WERI-Rb-1 (cell line): ENCODE results near the gene PPP6C.

ENCODE experiments used
- DNase-seq: peaks from one replicate; pipeline ENCODE4 v3.0.0-alpha.2; 2020
- H3K27ac ChIP-seq: fragments of 250-450 bp; sonication (Bioruptor Pico); 2 replicates; pipeline ENCODE4 v1.5.1; 2020; ENCODE audit warnings: mild to moderate bottlenecking, moderate library complexity
- H3K27me3 ChIP-seq: fragments of 250-450 bp; sonication (Bioruptor Pico); 2 replicates; pipeline ENCODE4 v1.5.1; 2021; ENCODE audit warnings: mild to moderate bottlenecking, low read depth, moderate library complexity; ENCODE audit not compliant: insufficient read depth, severe bottlenecking
- H3K36me3 ChIP-seq: fragments of 250-450 bp; sonication (Bioruptor Pico); 2 replicates; pipeline ENCODE4 v1.5.1; 2020; ENCODE audit warnings: mild to moderate bottlenecking, moderate library complexity
- H3K4me3 ChIP-seq: 2 replicates; pipeline ENCODE4 v1.5.1; 2011; ENCODE audit warnings: low read depth, mild to moderate bottlenecking, control low read depth, low read length
- H3K9me3 ChIP-seq: fragments of 250-450 bp; sonication (Bioruptor Pico); 2 replicates; pipeline ENCODE4 v1.5.1; 2021; ENCODE audit warnings: mild to moderate bottlenecking, moderate library complexity; ENCODE audit not compliant: severe bottlenecking
- CTCF ChIP-seq: IDR thresholded peaks from 2 replicates; pipeline ENCODE4 v1.5.1; 2011; ENCODE audit warnings: low read depth, mild to moderate bottlenecking, control low read depth, inconsistent platforms, low read length

Gene PPP6C

DNA sequence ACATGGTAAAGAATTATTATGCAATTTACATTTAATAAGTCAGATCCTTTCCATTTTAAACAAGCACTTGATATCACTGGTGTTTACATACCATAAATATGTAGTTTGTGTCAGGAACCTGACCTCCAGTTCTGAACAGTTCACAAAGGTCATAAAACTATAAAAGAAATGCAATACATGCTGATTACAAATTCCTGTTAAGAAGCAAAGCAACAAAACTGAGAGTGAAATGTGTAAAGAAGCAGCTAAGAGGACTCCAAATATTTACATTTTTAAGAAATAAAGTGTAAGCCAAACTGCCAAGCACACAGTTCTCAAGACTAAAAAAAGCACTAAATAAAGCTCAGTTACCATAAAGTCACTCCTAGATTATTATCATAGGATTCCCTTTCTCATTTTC lies 28.9 kb downstream of the PPP6C start:
- no peak overlapping the region for H3K4me3 ChIP-seq
- peaks cover 38% of the 10 kb centered on the region for H3K36me3 ChIP-seq
- H3K27me3 ChIP-seq: no peaks in the 10 kb centered on the region
- no peak for DNase-seq
- no peak overlapping the region for H3K27ac ChIP-seq
- no peaks in the 10 kb centered on the region for H3K9me3 ChIP-seq
- no peak for TF ChIP-seq CTCF

DNA sequence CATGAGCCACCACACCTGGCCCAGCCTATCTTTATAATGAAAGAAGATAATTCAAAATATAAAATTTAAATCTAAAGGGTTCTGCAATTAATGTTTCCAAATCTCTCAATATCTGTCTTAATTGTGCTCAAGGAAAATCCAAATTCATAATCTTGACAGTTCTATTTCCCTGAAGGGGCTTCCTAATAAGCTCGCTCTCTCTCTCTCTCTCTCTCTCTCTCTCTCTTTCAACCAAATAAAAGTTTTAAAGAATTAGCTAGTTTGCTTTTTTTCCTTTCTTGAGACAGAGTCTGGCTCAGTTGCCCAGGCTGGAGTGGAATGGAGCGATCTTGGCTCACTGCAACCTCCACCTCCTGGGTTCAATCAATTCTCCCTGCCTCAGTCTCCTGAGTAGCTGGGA lies 33.1 kb downstream of the PPP6C start:
- H3K36me3 ChIP-seq: peaks cover 47% of the 10 kb centered on the region

DNA sequence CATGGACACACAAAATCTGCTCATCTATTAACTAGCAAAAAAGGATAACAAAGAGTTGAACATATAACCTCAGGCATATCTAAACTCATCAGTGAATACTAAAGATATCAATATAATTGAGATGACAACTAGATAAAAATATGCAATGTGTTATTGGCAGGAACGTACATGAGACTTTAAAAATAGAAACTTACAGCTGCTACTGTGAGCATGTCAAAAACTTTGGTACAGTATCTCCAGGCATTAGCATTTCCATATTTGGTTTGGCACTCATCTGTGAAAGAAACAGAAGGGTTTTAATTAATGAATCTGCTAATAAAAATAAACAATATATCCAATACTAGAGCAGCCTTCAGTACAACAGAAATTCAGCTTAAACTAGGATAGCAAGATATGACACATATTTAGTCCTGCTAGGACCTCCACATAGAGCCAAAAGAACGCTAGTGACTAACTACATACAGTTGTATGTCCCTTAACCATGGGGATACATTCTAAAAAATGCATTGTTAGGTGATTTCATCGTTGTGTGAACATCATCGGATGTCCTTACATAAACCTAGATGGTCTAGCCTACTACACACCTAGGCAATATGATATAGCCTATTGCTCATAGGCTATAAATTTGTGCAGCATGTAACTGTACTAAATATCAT lies 35.8 kb downstream of the PPP6C start:
- no peak for TF ChIP-seq CTCF
- H3K36me3 ChIP-seq: peaks cover 52% of the 10 kb centered on the region

More for the DNA sequence above, 33.1 kb downstream of the PPP6C start:
- DNase-seq: no peak
- Histone ChIP-seq H3K27ac (no peak overlapping the region), H3K27me3 (no peaks in the 10 kb centered on the region), H3K4me3 (no peak overlapping the region), H3K9me3 (no peaks in the 10 kb centered on the region)
- no peak for TF ChIP-seq CTCF

DNA sequence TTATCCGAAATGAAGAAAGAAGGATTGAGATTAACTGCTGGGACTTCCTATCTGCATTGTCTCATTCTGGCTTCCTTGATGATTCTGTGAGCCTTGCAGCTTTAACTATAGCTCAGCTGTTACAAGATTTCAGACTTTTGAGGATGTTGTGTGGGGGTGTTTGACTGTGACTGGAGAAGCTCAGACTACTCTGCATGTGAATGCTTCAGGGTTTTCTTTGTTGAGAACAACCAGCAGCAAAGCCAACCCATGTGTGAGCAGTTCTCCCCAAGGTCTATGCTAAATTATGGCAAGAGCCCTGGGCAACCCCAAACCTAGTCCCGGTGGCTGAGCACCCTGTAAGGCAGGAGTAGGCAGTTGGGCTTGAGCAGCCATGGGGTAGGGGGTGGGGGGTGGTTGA lies 37.9 kb downstream of the PPP6C start:
- Histone ChIP-seq H3K27ac (no peak overlapping the region), H3K4me3 (no peak overlapping the region), H3K27me3 (no peaks in the 10 kb centered on the region), H3K9me3 (no peaks in the 10 kb centered on the region), H3K36me3 (peaks cover 46% of the 10 kb centered on the region)
- no peak for DNase-seq
- no peak for TF ChIP-seq CTCF

More for the DNA sequence above, 35.8 kb downstream of the PPP6C start:
- H3K27me3 ChIP-seq: no peaks in the 10 kb centered on the region
- H3K4me3 ChIP-seq: no peak overlapping the region
- no peak overlapping the region for H3K27ac ChIP-seq
- no peak for DNase-seq
- no peaks in the 10 kb centered on the region for H3K9me3 ChIP-seq

GRCh38 chr9:125150349-125151245 lies 39.0 kb downstream of the PPP6C start:
- Histone ChIP-seq H3K4me3 (no peak overlapping the region), H3K27me3 (no peaks in the 10 kb centered on the region), H3K36me3 (peaks cover 46% of the 10 kb centered on the region), H3K9me3 (no peaks in the 10 kb centered on the region), H3K27ac (no peak overlapping the region)
- TF ChIP-seq CTCF: no peak
- no peak for DNase-seq
